Panc1 (cell line): ENCODE data around the gene GAMT. TPM values are rescaled to one million over a fixed set of nuclear protein-coding genes. Genes with fewer than 3 reads are reported as not detected.

ENCODE experiments used
- ATAC-seq: fragments of 200-7000 bp; cut with Tn5 transposase; 2 replicates; pipeline ENCODE4 v1.9.1; 2020; ENCODE audit warnings: mild to moderate bottlenecking, moderate library complexity
- BruUV-seq: library from RNA; stranded (reverse); fragments of 400-500 nt; replicated peaks from 2 replicates; lab custom pipeline; 2021; lab: Mats Ljungman, UMichigan
- CTCF ChIA-PET: fragments of 300-600 bp; sonication (Branson Sonifier 250); formaldehyde crosslinking; loops from one replicate; lab custom pipeline; 2022; ENCODE audit warnings: antibody characterized with exemption; lab: Charles Lee
- POLR2A ChIA-PET: fragments of 300-600 bp; sonication (Branson Sonifier 250); formaldehyde crosslinking; loops from one replicate; lab custom pipeline; 2022; ENCODE audit warnings: antibody characterized with exemption; lab: Charles Lee
- DNase-seq: peaks from one replicate; pipeline ENCODE4 v3.0.0-alpha.2; 2010; ENCODE audit warnings: low read depth, low spot score
- H3K27ac ChIP-seq: 2 replicates; pipeline ENCODE4 v1.5.1; 2011; ENCODE audit warnings: mild to moderate bottlenecking, low read length, inconsistent platforms
- H3K27me3 ChIP-seq: fragments of 200-500 bp; sonication (Bioruptor generic); 2 replicates; pipeline ENCODE4 v1.6.0; 2014; ENCODE audit warnings: low read length, inconsistent platforms; ENCODE audit not compliant: control insufficient read depth, insufficient read depth
- H3K36me3 ChIP-seq: fragments of 200-500 bp; sonication (Bioruptor generic); 2 replicates; pipeline ENCODE4 v1.5.1; 2014; ENCODE audit warnings: inconsistent platforms, mild to moderate bottlenecking, low read length, moderate library complexity; ENCODE audit not compliant: control insufficient read depth, insufficient read depth
- H3K4me1 ChIP-seq: 2 replicates; pipeline ENCODE4 v1.5.1; 2011; ENCODE audit warnings: inconsistent platforms, mild to moderate bottlenecking, low read length, moderate library complexity; ENCODE audit not compliant: control insufficient read depth, insufficient read depth
- H3K4me3 ChIP-seq, 2 experiments: 2 replicates each; pipeline ENCODE4 v1.5.1; 2011 to 2012; ENCODE audit warnings: low read depth in 2 of 2, low read length in 2 of 2, mild to moderate bottlenecking in 2 of 2, inconsistent platforms in 1 of 2, moderate library complexity in 1 of 2
- H3K9me3 ChIP-seq: fragments of 200-500 bp; sonication (Bioruptor generic); 2 replicates; pipeline ENCODE4 v1.5.1; 2014; ENCODE audit warnings: low read depth, mild to moderate bottlenecking, inconsistent platforms, low read length, moderate library complexity; ENCODE audit not compliant: control insufficient read depth, insufficient read depth
- POLR2AphosphoS5 ChIP-seq: IDR thresholded peaks from 2 replicates; pipeline ENCODE4 v1.6.1; 2012; ENCODE audit warnings: mild to moderate bottlenecking, low read depth, low read length, moderate library complexity
- SIN3A ChIP-seq: IDR thresholded peaks from 2 replicates; pipeline ENCODE4 v1.6.1; 2012; ENCODE audit warnings: low read depth, mild to moderate bottlenecking, low read length, moderate library complexity, borderline replicate concordance; ENCODE audit not compliant: insufficient read depth
- TCF7L2 ChIP-seq: IDR thresholded peaks from 2 replicates; pipeline ENCODE4 v1.6.1; 2011; ENCODE audit warnings: mild to moderate bottlenecking, low read depth, low read length, inconsistent platforms
- in situ Hi-C: cut with HindIII; loops from 2 replicates; pipeline ENCODE4 v1.10.0; 2016; ENCODE audit warnings: low sequenced_read_pairs, low pct_unique_long_range_greater_than_20kb
- intact Hi-C: fragments of 100-400 bp; cut with micrococcal nuclease; formaldehyde crosslinking; loops from one replicate; pipeline ENCODE4 v1.10.0; 2022; ENCODE audit not compliant: unreplicated experiment
- total RNA-seq: library from RNA; stranded (reverse); gene quantifications from one replicate; pipeline ENCODE4 v1.2.1, GENCODE V29; 2021; ENCODE audit not compliant: unreplicated experiment
- TF ChIP-seq, protein P1 (sequence below): fragments of 450-650 bp; IDR thresholded peaks from 2 replicates; pipeline ENCODE4 v1.5.1; 2017; ENCODE audit warnings: mild to moderate bottlenecking
- TF ChIP-seq, protein P2 (sequence below), 2 experiments: IDR thresholded peaks; 2 replicates each; pipeline ENCODE4 v1.6.1; 2011 to 2012; ENCODE audit warnings: low read depth in 2 of 2, control low read depth in 1 of 2, low read length in 1 of 2, mild to moderate bottlenecking in 1 of 2, moderate library complexity in 1 of 2; ENCODE audit not compliant: insufficient read depth in 1 of 2

GAMT gene
- total RNA-seq, 1 experiment from 2014 or later = 21.2 TPM

DNA sequence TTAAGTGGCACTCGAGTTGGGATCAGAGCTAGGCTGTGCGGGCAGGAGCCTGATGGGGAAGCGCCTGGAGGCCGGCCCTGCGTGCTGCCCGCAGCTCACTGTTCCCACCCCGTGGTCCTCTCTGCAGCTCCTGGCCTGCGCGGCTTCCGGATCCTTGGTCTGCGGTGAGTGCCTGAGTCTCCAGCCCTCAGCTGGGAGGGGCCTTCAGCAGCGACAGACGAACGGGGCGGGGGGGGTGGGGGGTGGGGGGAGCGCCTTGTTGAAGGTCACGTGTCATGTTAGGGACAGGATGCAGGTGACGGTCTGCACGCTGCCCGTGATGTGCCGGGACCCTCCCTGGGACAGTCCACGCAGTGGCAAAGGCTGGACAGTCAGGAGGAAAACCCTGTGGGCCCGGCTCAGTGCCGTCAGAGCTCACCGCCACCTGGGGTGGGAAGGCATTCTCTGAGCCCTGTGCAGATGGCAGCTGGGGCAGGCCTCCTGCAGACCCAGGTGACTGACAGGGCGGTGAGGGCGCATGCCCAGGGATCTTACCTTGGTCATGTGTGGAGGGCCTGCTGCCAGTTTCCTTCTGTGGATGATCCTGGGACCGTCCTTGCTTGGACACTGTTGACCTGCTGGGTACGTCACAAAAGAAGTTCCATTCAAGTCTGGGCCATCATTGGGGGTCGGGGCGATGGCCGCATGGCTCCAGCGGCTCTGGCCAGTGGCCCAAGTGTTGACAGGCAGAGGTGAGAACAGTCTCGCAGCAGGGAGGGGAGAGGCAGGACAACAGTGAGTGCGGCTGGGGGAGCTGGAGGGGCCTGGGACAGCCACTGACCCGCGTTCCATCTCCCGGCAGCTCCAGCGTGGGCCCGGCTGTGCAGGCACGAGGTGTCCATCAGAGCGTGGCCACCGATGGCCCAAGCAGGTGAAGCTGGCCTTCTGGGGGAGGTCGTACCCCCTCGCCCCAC is 13.4 kb downstream of the GAMT start:
- POLR2A ChIA-PET = no interaction called here
- no TSS peak for BruUV-seq

DNA sequence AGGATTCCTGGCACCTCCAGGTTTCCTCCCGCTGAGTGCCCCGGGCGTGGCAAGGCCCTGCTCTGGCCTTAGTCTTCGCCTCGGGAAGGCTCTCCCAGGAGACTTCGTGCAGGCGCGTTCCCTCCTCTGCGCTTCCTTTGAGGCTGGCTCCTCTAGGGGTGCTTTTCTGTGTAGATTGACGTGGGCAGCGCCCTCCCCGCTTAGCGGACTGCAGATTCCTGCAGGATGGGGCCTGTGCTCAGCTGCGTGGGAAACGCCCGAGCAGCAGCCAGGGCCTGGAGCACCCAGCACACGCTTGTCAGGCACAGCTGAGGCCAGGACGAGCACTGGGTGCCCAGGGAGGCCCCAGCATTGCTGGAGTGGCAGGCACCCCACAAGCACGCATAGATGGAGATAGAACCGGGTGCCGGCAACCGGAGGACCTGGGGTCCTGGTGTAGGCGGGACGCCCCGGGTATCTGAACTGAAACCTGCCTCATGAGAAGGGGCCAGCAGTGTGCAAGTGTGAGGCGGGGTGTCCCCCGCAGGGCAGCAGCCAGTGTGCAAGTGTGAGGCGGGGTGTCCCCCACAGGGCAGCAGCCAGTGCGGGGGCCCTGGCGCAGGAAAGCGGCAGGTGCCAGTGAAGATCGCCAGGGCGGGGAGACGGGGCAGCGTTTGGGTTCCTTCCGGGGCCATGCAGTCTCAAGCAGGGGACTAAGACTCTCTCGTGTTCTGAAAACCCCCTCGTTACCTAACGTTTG is 14.2 kb downstream of the GAMT start:
- TF ChIP-seq, protein P1, sequence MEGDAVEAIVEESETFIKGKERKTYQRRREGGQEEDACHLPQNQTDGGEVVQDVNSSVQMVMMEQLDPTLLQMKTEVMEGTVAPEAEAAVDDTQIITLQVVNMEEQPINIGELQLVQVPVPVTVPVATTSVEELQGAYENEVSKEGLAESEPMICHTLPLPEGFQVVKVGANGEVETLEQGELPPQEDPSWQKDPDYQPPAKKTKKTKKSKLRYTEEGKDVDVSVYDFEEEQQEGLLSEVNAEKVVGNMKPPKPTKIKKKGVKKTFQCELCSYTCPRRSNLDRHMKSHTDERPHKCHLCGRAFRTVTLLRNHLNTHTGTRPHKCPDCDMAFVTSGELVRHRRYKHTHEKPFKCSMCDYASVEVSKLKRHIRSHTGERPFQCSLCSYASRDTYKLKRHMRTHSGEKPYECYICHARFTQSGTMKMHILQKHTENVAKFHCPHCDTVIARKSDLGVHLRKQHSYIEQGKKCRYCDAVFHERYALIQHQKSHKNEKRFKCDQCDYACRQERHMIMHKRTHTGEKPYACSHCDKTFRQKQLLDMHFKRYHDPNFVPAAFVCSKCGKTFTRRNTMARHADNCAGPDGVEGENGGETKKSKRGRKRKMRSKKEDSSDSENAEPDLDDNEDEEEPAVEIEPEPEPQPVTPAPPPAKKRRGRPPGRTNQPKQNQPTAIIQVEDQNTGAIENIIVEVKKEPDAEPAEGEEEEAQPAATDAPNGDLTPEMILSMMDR = no peak
- Histone ChIP-seq H3K9me3 (no peaks in the 10 kb centered on the region), H3K27me3 (no peaks in the 10 kb centered on the region), H3K4me1 (no peaks in the 10 kb centered on the region), H3K27ac (no peak overlapping the region), H3K36me3 (peaks cover 4% of the 10 kb centered on the region; the same call in 1 of the 2 replicates), H3K4me3 (no peak overlapping the region)
- no peak for ATAC-seq
- in situ Hi-C loops = no loop called here
- intact Hi-C loops = no loop called here
- BruUV-seq = no TSS peak
- POLR2A ChIA-PET = no interaction called here
- CTCF ChIA-PET = no interaction called here
- no peak for DNase-seq

More for the DNA sequence above, 13.4 kb downstream of the GAMT start:
- no peaks in the 10 kb centered on the region for H3K9me3 ChIP-seq
- no peaks in the 10 kb centered on the region for H3K4me1 ChIP-seq
- no peak overlapping the region for H3K4me3 ChIP-seq
- intact Hi-C loops = no loop called here
- TF ChIP-seq SIN3A = no peak
- H3K27me3 ChIP-seq = no peaks in the 10 kb centered on the region
- in situ Hi-C loops = no loop called here
- no peak overlapping the region for H3K27ac ChIP-seq
- no peak for ATAC-seq
- no peak for DNase-seq
- CTCF ChIA-PET = no interaction called here
- H3K36me3 ChIP-seq = peaks cover 4% of the 10 kb centered on the region; the same call in 1 of the 2 replicates

DNA sequence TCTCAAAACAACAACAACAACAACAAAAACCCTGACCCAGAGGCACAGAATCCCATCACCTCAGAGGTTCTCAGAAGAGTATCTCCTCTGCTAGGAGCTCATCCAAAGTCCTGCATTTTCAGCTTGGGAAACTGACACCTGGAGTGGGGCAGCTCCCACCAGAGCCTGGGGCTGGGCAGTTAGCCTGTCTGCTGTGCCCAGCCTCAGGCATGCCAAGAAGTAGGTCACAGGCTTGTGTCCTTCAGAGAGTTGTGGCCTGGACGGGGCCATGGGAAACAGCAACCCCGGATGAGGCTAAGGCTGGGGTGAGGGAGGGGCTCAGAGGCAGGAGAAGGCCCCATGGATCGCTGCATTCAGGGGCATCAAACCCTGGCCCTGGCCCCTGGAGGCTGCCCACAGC is 15.5 kb downstream of the GAMT start:
- H3K9me3 ChIP-seq = no peaks in the 10 kb centered on the region
- no peak overlapping the region for H3K4me3 ChIP-seq
- H3K4me1 ChIP-seq = no peaks in the 10 kb centered on the region
- ATAC-seq (no peak), DNase-seq (no peak)
- intact Hi-C loops = no loop called here
- TF ChIP-seq POLR2AphosphoS5 = no peak
- TF ChIP-seq, protein P1 = no peak
- no peak for TF ChIP-seq SIN3A
- TF ChIP-seq, protein P2, sequence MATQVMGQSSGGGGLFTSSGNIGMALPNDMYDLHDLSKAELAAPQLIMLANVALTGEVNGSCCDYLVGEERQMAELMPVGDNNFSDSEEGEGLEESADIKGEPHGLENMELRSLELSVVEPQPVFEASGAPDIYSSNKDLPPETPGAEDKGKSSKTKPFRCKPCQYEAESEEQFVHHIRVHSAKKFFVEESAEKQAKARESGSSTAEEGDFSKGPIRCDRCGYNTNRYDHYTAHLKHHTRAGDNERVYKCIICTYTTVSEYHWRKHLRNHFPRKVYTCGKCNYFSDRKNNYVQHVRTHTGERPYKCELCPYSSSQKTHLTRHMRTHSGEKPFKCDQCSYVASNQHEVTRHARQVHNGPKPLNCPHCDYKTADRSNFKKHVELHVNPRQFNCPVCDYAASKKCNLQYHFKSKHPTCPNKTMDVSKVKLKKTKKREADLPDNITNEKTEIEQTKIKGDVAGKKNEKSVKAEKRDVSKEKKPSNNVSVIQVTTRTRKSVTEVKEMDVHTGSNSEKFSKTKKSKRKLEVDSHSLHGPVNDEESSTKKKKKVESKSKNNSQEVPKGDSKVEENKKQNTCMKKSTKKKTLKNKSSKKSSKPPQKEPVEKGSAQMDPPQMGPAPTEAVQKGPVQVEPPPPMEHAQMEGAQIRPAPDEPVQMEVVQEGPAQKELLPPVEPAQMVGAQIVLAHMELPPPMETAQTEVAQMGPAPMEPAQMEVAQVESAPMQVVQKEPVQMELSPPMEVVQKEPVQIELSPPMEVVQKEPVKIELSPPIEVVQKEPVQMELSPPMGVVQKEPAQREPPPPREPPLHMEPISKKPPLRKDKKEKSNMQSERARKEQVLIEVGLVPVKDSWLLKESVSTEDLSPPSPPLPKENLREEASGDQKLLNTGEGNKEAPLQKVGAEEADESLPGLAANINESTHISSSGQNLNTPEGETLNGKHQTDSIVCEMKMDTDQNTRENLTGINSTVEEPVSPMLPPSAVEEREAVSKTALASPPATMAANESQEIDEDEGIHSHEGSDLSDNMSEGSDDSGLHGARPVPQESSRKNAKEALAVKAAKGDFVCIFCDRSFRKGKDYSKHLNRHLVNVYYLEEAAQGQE (IDR thresholded peaks at IDR 0.05; ENCODE audit: insufficient read depth in 1 of 2, low read depth in 2 of 2, low read length in 1 of 2) = no peak
- no peak for TF ChIP-seq TCF7L2
- no peaks in the 10 kb centered on the region for H3K27me3 ChIP-seq
- ChIA-PET CTCF (interaction anchor here (0.6 kb wide), 1 partner anchor 119 kb away, joined by 4 read pairs; no protein-coding TSS in a partner anchor), POLR2A (no interaction called here)
- in situ Hi-C loops = no loop called here
- peaks cover 4% of the 10 kb centered on the region; the same call in 1 of the 2 replicates for H3K36me3 ChIP-seq
- no TSS peak for BruUV-seq
- no peak overlapping the region for H3K27ac ChIP-seq
